ENCODE data around the gene PTGES3.

Gene PTGES3

GRCh38 chr12:56724972-56725722 lies 37.1 kb upstream of the PTGES3 start, which contains the start of gene NACA (continued):
- peak; percentile 92 for TF ChIP-seq SP3 (tag by site-specific recombination; IDR thresholded peaks at IDR 0.05)
- no peak; the same call in 1 of the 2 replicates for TF ChIP-seq ZNF785 (tag by site-specific recombination; IDR thresholded peaks at IDR 0.05)
- TF ChIP-seq ZNF335 (tag by site-specific recombination; conservative IDR thresholded peaks at IDR 0.05) = peak; percentile 83
- TF ChIP-seq ZNF404 (tag by site-specific recombination; IDR thresholded peaks at IDR 0.05) = no peak
- peak; percentile 62 for TF ChIP-seq ZNF660 (tag by site-specific recombination; IDR thresholded peaks at IDR 0.05)
- TF ChIP-seq ZNF76 (tag by site-specific recombination; IDR thresholded peaks at IDR 0.05; ENCODE audit: borderline replicate concordance, low read depth) = peak; percentile 79
- no peak for TF ChIP-seq ZNF777 (tag by site-specific recombination; IDR thresholded peaks at IDR 0.05; ENCODE audit: borderline replicate concordance)
- TF ChIP-seq REST (tag by site-specific recombination; IDR thresholded peaks at IDR 0.05) = peak; percentile 46; the same call in 1 of the 2 replicates
- TF ChIP-seq ZNF530 (tag by site-specific recombination; IDR thresholded peaks at IDR 0.05; ENCODE audit: low read depth) = no peak
- TF ChIP-seq, protein P1, sequence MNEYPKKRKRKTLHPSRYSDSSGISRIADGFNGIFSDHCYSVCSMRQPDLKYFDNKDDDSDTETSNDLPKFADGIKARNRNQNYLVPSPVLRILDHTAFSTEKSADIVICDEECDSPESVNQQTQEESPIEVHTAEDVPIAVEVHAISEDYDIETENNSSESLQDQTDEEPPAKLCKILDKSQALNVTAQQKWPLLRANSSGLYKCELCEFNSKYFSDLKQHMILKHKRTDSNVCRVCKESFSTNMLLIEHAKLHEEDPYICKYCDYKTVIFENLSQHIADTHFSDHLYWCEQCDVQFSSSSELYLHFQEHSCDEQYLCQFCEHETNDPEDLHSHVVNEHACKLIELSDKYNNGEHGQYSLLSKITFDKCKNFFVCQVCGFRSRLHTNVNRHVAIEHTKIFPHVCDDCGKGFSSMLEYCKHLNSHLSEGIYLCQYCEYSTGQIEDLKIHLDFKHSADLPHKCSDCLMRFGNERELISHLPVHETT (tag by site-specific recombination; IDR thresholded peaks at IDR 0.05) = peak; percentile 90
- no peak; the same call in 1 of the 2 replicates for TF ChIP-seq ZNF513 (tag by site-specific recombination; IDR thresholded peaks at IDR 0.05)
- TF ChIP-seq, protein P2, sequence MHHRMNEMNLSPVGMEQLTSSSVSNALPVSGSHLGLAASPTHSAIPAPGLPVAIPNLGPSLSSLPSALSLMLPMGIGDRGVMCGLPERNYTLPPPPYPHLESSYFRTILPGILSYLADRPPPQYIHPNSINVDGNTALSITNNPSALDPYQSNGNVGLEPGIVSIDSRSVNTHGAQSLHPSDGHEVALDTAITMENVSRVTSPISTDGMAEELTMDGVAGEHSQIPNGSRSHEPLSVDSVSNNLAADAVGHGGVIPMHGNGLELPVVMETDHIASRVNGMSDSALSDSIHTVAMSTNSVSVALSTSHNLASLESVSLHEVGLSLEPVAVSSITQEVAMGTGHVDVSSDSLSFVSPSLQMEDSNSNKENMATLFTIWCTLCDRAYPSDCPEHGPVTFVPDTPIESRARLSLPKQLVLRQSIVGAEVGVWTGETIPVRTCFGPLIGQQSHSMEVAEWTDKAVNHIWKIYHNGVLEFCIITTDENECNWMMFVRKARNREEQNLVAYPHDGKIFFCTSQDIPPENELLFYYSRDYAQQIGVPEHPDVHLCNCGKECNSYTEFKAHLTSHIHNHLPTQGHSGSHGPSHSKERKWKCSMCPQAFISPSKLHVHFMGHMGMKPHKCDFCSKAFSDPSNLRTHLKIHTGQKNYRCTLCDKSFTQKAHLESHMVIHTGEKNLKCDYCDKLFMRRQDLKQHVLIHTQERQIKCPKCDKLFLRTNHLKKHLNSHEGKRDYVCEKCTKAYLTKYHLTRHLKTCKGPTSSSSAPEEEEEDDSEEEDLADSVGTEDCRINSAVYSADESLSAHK (tag by site-specific recombination; IDR thresholded peaks at IDR 0.05) = peak; percentile 56
- TF ChIP-seq ZNF24 (tag by site-specific recombination; IDR thresholded peaks at IDR 0.05) = peak; percentile 42
- TF ChIP-seq ZNF169 (tag by site-specific recombination; IDR thresholded peaks at IDR 0.05) = no peak
- TF ChIP-seq, protein P3, sequence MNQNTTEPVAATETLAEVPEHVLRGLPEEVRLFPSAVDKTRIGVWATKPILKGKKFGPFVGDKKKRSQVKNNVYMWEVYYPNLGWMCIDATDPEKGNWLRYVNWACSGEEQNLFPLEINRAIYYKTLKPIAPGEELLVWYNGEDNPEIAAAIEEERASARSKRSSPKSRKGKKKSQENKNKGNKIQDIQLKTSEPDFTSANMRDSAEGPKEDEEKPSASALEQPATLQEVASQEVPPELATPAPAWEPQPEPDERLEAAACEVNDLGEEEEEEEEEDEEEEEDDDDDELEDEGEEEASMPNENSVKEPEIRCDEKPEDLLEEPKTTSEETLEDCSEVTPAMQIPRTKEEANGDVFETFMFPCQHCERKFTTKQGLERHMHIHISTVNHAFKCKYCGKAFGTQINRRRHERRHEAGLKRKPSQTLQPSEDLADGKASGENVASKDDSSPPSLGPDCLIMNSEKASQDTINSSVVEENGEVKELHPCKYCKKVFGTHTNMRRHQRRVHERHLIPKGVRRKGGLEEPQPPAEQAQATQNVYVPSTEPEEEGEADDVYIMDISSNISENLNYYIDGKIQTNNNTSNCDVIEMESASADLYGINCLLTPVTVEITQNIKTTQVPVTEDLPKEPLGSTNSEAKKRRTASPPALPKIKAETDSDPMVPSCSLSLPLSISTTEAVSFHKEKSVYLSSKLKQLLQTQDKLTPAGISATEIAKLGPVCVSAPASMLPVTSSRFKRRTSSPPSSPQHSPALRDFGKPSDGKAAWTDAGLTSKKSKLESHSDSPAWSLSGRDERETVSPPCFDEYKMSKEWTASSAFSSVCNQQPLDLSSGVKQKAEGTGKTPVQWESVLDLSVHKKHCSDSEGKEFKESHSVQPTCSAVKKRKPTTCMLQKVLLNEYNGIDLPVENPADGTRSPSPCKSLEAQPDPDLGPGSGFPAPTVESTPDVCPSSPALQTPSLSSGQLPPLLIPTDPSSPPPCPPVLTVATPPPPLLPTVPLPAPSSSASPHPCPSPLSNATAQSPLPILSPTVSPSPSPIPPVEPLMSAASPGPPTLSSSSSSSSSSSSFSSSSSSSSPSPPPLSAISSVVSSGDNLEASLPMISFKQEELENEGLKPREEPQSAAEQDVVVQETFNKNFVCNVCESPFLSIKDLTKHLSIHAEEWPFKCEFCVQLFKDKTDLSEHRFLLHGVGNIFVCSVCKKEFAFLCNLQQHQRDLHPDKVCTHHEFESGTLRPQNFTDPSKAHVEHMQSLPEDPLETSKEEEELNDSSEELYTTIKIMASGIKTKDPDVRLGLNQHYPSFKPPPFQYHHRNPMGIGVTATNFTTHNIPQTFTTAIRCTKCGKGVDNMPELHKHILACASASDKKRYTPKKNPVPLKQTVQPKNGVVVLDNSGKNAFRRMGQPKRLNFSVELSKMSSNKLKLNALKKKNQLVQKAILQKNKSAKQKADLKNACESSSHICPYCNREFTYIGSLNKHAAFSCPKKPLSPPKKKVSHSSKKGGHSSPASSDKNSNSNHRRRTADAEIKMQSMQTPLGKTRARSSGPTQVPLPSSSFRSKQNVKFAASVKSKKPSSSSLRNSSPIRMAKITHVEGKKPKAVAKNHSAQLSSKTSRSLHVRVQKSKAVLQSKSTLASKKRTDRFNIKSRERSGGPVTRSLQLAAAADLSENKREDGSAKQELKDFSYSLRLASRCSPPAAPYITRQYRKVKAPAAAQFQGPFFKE (tag by site-specific recombination; IDR thresholded peaks at IDR 0.05; ENCODE audit: borderline replicate concordance) = no peak
- TF ChIP-seq ZNF302 (tag by site-specific recombination; IDR thresholded peaks at IDR 0.05; ENCODE audit: low read depth) = no peak
- peak; percentile 93; the same call in 1 of the 2 replicates for TF ChIP-seq ZFP37 (tag by site-specific recombination; IDR thresholded peaks at IDR 0.05)
- TF ChIP-seq ZNF23 (tag by site-specific recombination; IDR thresholded peaks at IDR 0.05; ENCODE audit: borderline replicate concordance) = no peak
- TF ChIP-seq REPIN1 (tag by site-specific recombination; IDR thresholded peaks at IDR 0.05; ENCODE audit: low read depth) = 0 out of 2 replicates have a peak, but pooled peaks have one; percentile 49
